HEK293 (cell line): ENCODE data around the gene SHOC2.

Experiments used
- YY1 ChIP-seq: fragments of 450-650 bp; formaldehyde crosslinking; IDR thresholded peaks from 2 replicates; pipeline ENCODE4 v1.5.1; 2018; ENCODE audit warnings: missing biosample characterization, missing genetic modification characterization
- ZEB2 ChIP-seq: fragments of 450-650 bp; formaldehyde crosslinking; IDR thresholded peaks from 2 replicates; pipeline ENCODE4 v1.5.1; 2016; ENCODE audit warnings: missing biosample characterization, missing genetic modification characterization
- ZNF398 ChIP-seq: fragments of 450-650 bp; formaldehyde crosslinking; IDR thresholded peaks from 2 replicates; pipeline ENCODE4 v1.5.1; 2017; ENCODE audit warnings: missing biosample characterization, missing genetic modification characterization
- ZNF433 ChIP-seq: fragments of 450-650 bp; formaldehyde crosslinking; IDR thresholded peaks from 2 replicates; pipeline ENCODE4 v1.5.1; 2016; ENCODE audit warnings: missing biosample characterization, missing genetic modification characterization, low read depth
- ZNF654 ChIP-seq: fragments of 450-650 bp; formaldehyde crosslinking; IDR thresholded peaks from 2 replicates; pipeline ENCODE4 v1.5.1; 2016; ENCODE audit warnings: low read depth, missing biosample characterization, missing genetic modification characterization

GRCh38 chr10:110872145-110872983 lies 47.0 kb upstream of the SHOC2 start:
- no peak for TF ChIP-seq YY1 (tag by site-specific recombination)
- TF ChIP-seq ZNF398 (tag by site-specific recombination): peak; percentile 93
- peak; percentile 69; the same call in 1 of the 2 replicates for TF ChIP-seq ZEB2
- TF ChIP-seq ZNF433 (tag by site-specific recombination): no peak
- no peak for TF ChIP-seq ZNF654 (tag by site-specific recombination)
